GM23338 (cell line): ENCODE data around the gene PTPN21. TPM values are rescaled to one million over a fixed set of nuclear protein-coding genes. Genes with fewer than 3 reads are reported as not detected.

Experiments
- ATAC-seq: fragments of 200-7000 bp; cut with Tn5 transposase; 3 replicates; pipeline ENCODE4 v1.9.1; 2020
- DNase-seq: peaks from one replicate; pipeline ENCODE4 v3.0.0-alpha.2; 2015; ENCODE audit warnings: low spot score
- H2AFZ ChIP-seq: fragments of 200-600 bp; sonication (generic); 2 replicates; pipeline ENCODE4 v1.8.0; 2016; ENCODE audit warnings: antibody characterized with exemption, mild to moderate bottlenecking, moderate library complexity
- H3F3A ChIP-seq: fragments of 200-600 bp; sonication (generic); replicated peaks from 2 replicates; pipeline ENCODE4 v1.8.0; 2017; ENCODE audit warnings: antibody characterized with exemption, mixed run types, low read depth
- H3K27ac ChIP-seq: fragments of 200-600 bp; sonication (generic); 2 replicates; pipeline ENCODE4 v1.6.1; 2016; ENCODE audit warnings: low read depth
- H3K27me3 ChIP-seq: fragments of 200-600 bp; sonication (generic); 2 replicates; pipeline ENCODE4 v1.8.0; 2016; ENCODE audit warnings: mild to moderate bottlenecking, mixed run types, moderate library complexity; ENCODE audit not compliant: insufficient read depth
- H3K36me3 ChIP-seq: fragments of 200-600 bp; sonication (generic); 2 replicates; pipeline ENCODE4 v1.8.0; 2016; ENCODE audit warnings: mild to moderate bottlenecking; ENCODE audit not compliant: insufficient read depth
- H3K4me1 ChIP-seq: fragments of 200-600 bp; sonication (generic); 2 replicates; pipeline ENCODE4 v1.8.0; 2016; ENCODE audit warnings: mild to moderate bottlenecking, moderate library complexity; ENCODE audit not compliant: insufficient read depth
- H3K4me2 ChIP-seq: fragments of 200-600 bp; sonication (generic); 2 replicates; pipeline ENCODE4 v1.7.1; 2017; ENCODE audit warnings: mixed run types
- H3K4me3 ChIP-seq: fragments of 200-600 bp; sonication (generic); 2 replicates; pipeline ENCODE4 v1.6.1; 2016; ENCODE audit warnings: mixed run types
- H3K79me2 ChIP-seq: fragments of 200-600 bp; sonication (generic); replicated peaks from 2 replicates; pipeline ENCODE4 v1.8.0; 2017; ENCODE audit warnings: mild to moderate bottlenecking; ENCODE audit not compliant: insufficient read depth
- H3K9me2 ChIP-seq: fragments of 200-600 bp; sonication (generic); 2 replicates; pipeline ENCODE4 v1.8.0; 2017; ENCODE audit not compliant: insufficient read depth
- H4K20me1 ChIP-seq: fragments of 200-600 bp; sonication (generic); replicated peaks from 2 replicates; pipeline ENCODE4 v1.8.0; 2017; ENCODE audit warnings: mild to moderate bottlenecking; ENCODE audit not compliant: insufficient read depth
- H3K27ac Mint-ChIP-seq: 2 replicates; pipeline ENCODE4 v1.8.0; 2020; ENCODE audit warnings: inconsistent platforms, mild to moderate bottlenecking, moderate library complexity, mixed read lengths
- H3K27me3 Mint-ChIP-seq: 3 replicates; pipeline ENCODE4 v1.8.0; 2022; ENCODE audit warnings: low read depth, mild to moderate bottlenecking, moderate library complexity, mixed read lengths, inconsistent platforms; ENCODE audit not compliant: insufficient read depth, poor library complexity
- H3K36me3 Mint-ChIP-seq: 3 replicates; pipeline ENCODE4 v1.8.0; 2021; ENCODE audit warnings: low read depth, mild to moderate bottlenecking, inconsistent platforms, moderate library complexity, mixed read lengths
- H3K4me1 Mint-ChIP-seq: 3 replicates; pipeline ENCODE4 v1.8.0; 2020; ENCODE audit warnings: mild to moderate bottlenecking, inconsistent platforms, mixed read lengths
- H3K4me3 Mint-ChIP-seq: 3 replicates; pipeline ENCODE4 v1.8.0; 2021; ENCODE audit warnings: moderate library complexity, mild to moderate bottlenecking, inconsistent platforms, mixed read lengths
- H3K9me3 Mint-ChIP-seq: 3 replicates; pipeline ENCODE4 v1.8.0; 2020; ENCODE audit warnings: moderate library complexity, mild to moderate bottlenecking, inconsistent platforms, mixed read lengths
- CREB1 ChIP-seq: fragments of 250-450 bp; sonication (Bioruptor Pico); IDR thresholded peaks from 2 replicates; pipeline ENCODE4 v1.5.0; 2020; ENCODE audit warnings: low read depth, mild to moderate bottlenecking, moderate library complexity
- CTCF ChIP-seq, 2 experiments: fragments of 200-600 bp in 1 of 2; sonication (generic) in 1 of 2; conservative IDR thresholded peaks; 2 replicates each; pipeline versions ENCODE4 v1.5.1 to v1.6.1; 2016 to 2017; ENCODE audit warnings: antibody characterized with exemption in 2 of 2, low read depth in 2 of 2, mild to moderate bottlenecking in 2 of 2, moderate library complexity in 1 of 2
- EZH2 ChIP-seq: fragments of 200-600 bp; sonication (generic); IDR thresholded peaks from one replicate; pipeline ENCODE4 v1.8.0; 2017; ENCODE audit warnings: antibody characterized with exemption, mild to moderate bottlenecking, low read depth; ENCODE audit not compliant: unreplicated experiment
- EZH2phosphoT487 ChIP-seq: fragments of 200-600 bp; sonication (generic); IDR thresholded peaks from one replicate; pipeline ENCODE4 v1.8.1; 2018; ENCODE audit warnings: antibody characterized with exemption; ENCODE audit not compliant: unreplicated experiment
- JUNB ChIP-seq: IDR thresholded peaks from one replicate; pipeline ENCODE4 v1.6.1; 2016; ENCODE audit warnings: antibody characterized with exemption; ENCODE audit not compliant: unreplicated experiment
- NANOG ChIP-seq: IDR thresholded peaks from 2 replicates; pipeline ENCODE4 v1.6.1; 2016; ENCODE audit warnings: antibody characterized with exemption, borderline replicate concordance
- POLR2AphosphoS5 ChIP-seq: IDR thresholded peaks from 2 replicates; pipeline ENCODE4 v1.6.1; 2016; ENCODE audit warnings: antibody characterized with exemption, low read depth
- REST ChIP-seq: IDR thresholded peaks from one replicate; pipeline ENCODE4 v1.6.1; 2018; ENCODE audit warnings: antibody characterized with exemption; ENCODE audit not compliant: unreplicated experiment
- STAT1 ChIP-seq: IDR thresholded peaks from one replicate; pipeline ENCODE4 v1.6.1; 2016; ENCODE audit warnings: antibody characterized with exemption; ENCODE audit not compliant: unreplicated experiment
- ZNF114 ChIP-seq: fragments of 250-450 bp; sonication (Bioruptor Pico); IDR thresholded peaks from 2 replicates; pipeline ENCODE4 v1.5.0; 2020; ENCODE audit warnings: mild to moderate bottlenecking, moderate library complexity
- ZNF331 ChIP-seq: fragments of 250-450 bp; sonication (Bioruptor Pico); IDR thresholded peaks from 2 replicates; pipeline ENCODE4 v1.5.0; 2020; ENCODE audit warnings: low read depth, mild to moderate bottlenecking, moderate library complexity
- polyA plus RNA-seq: library from polyadenylated mRNA; unstranded; fragments of >200 nt; fragmentation: Nextera tagmentation; extraction: Ambion mirVana; gene quantifications from 2 replicates; pipeline ENCODE4 v1.2.1, GENCODE V29; 2016
- total RNA-seq: library from RNA; depleted of rRNA; stranded (reverse); fragments of >200 nt; shearing (Covaris generic); gene quantifications from 2 replicates; pipeline ENCODE4 v1.2.3, GENCODE V29; 2014
- TF ChIP-seq, protein P1 (sequence below): IDR thresholded peaks from 2 replicates; pipeline ENCODE4 v1.6.1; 2016; ENCODE audit warnings: antibody characterized with exemption
- TF ChIP-seq, protein P2 (sequence below): fragments of 250-450 bp; sonication (Bioruptor Pico); IDR thresholded peaks from 2 replicates; pipeline ENCODE4 v1.5.0; 2020; ENCODE audit warnings: mild to moderate bottlenecking, moderate library complexity

PTPN21 gene
- total and polyA plus RNA-seq, 2 experiments from 2014 or later, result 2.7 to 5.6 TPM

GRCh38 chr14:88598097-88598675, 43.4 kb upstream of the PTPN21 start:
- Histone ChIP-seq H3K36me3 (peaks cover 26% of the 10 kb centered on the region), H3K4me3 (no peak overlapping the region), H3K27me3 (no peaks in the 10 kb centered on the region), H3F3A (no peaks in the 10 kb centered on the region), H3K9me2 (no peaks in the 10 kb centered on the region), H3K4me2 (no peak overlapping the region), H4K20me1 (no peaks in the 10 kb centered on the region; the same call in 1 of the 2 replicates), H3K4me1 (no peaks in the 10 kb centered on the region), H2AFZ (no peak overlapping the region), H3K79me2 (0 out of 2 replicates have a peak, but pooled peaks cover 5% of the 10 kb centered on the region), H3K27ac (no peak overlapping the region)
- Mint-ChIP-seq H3K9me3 (no peaks in the 10 kb centered on the region), H3K27ac (peak overlapping the region; percentile 26; the same call in 1 of the 2 replicates), H3K27me3 (peaks cover 2% of the 10 kb centered on the region), H3K36me3 (peaks cover 66% of the 10 kb centered on the region), H3K4me1 (peaks cover 6% of the 10 kb centered on the region; the same call in 2 of the 3 replicates), H3K4me3 (no peak overlapping the region)
- ATAC-seq (no peak), DNase-seq (no peak)
- TF ChIP-seq, protein P1, sequence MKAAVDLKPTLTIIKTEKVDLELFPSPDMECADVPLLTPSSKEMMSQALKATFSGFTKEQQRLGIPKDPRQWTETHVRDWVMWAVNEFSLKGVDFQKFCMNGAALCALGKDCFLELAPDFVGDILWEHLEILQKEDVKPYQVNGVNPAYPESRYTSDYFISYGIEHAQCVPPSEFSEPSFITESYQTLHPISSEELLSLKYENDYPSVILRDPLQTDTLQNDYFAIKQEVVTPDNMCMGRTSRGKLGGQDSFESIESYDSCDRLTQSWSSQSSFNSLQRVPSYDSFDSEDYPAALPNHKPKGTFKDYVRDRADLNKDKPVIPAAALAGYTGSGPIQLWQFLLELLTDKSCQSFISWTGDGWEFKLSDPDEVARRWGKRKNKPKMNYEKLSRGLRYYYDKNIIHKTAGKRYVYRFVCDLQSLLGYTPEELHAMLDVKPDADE, result no peak
- TF ChIP-seq EZH2phosphoT487, result no peak
- TF ChIP-seq CTCF (conservative IDR thresholded peaks at IDR 0.05; ENCODE audit: low read depth in 2 of 2), result no peak
- no peak for TF ChIP-seq JUNB
- no peak for TF ChIP-seq CREB1 (CRISPR knock-in tag)
- no peak for TF ChIP-seq REST
- no peak for TF ChIP-seq STAT1
- no peak for TF ChIP-seq NANOG
- no peak for TF ChIP-seq EZH2
- TF ChIP-seq, protein P2, sequence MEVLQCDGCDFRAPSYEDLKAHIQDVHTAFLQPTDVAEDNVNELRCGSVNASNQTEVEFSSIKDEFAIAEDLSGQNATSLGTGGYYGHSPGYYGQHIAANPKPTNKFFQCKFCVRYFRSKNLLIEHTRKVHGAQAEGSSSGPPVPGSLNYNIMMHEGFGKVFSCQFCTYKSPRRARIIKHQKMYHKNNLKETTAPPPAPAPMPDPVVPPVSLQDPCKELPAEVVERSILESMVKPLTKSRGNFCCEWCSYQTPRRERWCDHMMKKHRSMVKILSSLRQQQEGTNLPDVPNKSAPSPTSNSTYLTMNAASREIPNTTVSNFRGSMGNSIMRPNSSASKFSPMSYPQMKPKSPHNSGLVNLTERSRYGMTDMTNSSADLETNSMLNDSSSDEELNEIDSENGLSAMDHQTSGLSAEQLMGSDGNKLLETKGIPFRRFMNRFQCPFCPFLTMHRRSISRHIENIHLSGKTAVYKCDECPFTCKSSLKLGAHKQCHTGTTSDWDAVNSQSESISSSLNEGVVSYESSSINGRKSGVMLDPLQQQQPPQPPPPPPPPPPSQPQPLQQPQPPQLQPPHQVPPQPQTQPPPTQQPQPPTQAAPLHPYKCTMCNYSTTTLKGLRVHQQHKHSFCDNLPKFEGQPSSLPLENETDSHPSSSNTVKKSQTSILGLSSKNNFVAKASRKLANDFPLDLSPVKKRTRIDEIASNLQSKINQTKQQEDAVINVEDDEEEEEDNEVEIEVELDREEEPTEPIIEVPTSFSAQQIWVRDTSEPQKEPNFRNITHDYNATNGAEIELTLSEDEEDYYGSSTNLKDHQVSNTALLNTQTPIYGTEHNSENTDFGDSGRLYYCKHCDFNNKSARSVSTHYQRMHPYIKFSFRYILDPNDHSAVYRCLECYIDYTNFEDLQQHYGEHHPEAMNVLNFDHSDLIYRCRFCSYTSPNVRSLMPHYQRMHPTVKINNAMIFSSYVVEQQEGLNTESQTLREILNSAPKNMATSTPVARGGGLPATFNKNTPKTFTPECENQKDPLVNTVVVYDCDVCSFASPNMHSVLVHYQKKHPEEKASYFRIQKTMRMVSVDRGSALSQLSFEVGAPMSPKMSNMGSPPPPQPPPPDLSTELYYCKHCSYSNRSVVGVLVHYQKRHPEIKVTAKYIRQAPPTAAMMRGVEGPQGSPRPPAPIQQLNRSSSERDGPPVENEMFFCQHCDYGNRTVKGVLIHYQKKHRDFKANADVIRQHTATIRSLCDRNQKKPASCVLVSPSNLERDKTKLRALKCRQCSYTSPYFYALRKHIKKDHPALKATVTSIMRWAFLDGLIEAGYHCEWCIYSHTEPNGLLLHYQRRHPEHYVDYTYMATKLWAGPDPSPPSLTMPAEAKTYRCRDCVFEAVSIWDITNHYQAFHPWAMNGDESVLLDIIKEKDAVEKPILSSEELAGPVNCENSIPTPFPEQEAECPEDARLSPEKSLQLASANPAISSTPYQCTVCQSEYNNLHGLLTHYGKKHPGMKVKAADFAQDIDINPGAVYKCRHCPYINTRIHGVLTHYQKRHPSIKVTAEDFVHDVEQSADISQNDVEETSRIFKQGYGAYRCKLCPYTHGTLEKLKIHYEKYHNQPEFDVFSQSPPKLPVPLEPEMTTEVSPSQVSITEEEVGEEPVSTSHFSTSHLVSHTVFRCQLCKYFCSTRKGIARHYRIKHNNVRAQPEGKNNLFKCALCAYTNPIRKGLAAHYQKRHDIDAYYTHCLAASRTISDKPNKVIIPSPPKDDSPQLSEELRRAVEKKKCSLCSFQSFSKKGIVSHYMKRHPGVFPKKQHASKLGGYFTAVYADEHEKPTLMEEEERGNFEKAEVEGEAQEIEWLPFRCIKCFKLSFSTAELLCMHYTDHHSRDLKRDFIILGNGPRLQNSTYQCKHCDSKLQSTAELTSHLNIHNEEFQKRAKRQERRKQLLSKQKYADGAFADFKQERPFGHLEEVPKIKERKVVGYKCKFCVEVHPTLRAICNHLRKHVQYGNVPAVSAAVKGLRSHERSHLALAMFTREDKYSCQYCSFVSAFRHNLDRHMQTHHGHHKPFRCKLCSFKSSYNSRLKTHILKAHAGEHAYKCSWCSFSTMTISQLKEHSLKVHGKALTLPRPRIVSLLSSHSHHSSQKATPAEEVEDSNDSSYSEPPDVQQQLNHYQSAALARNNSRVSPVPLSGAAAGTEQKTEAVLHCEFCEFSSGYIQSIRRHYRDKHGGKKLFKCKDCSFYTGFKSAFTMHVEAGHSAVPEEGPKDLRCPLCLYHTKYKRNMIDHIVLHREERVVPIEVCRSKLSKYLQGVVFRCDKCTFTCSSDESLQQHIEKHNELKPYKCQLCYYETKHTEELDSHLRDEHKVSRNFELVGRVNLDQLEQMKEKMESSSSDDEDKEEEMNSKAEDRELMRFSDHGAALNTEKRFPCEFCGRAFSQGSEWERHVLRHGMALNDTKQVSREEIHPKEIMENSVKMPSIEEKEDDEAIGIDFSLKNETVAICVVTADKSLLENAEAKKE, result no peak
- no peak for TF ChIP-seq ZNF114 (CRISPR knock-in tag)
- no peak for TF ChIP-seq POLR2AphosphoS5
- TF ChIP-seq ZNF331 (CRISPR knock-in tag), result no peak
